NCI-H1436 (cell line): ENCODE results near the gene SMIM34.

Experiments used
- DNase-seq: peaks from one replicate; lab custom pipeline; 2025; lab: John Stamatoyannopoulos, UW

The SMIM34 gene

DNA sequence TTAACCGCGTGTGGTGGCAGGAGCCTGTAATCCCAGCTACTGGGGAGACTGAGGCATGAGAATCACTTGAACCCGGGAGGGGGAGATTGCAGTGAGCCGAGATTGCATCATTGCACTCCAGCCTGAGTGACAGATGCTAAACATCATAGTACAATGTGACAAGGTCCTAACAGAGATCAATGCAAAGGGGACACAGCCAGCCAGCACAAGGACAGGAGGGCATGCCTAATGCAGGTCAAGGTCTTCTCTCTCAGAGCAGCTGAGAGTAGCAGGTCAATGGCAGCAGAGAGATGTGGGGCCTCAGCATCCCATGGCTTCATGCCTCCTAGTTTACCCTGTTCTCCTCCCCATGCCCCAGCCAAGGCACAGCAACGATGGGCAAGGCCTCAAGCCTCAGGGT is 51.4 kb downstream of the SMIM34 start:
- no peak for DNase-seq

DNA sequence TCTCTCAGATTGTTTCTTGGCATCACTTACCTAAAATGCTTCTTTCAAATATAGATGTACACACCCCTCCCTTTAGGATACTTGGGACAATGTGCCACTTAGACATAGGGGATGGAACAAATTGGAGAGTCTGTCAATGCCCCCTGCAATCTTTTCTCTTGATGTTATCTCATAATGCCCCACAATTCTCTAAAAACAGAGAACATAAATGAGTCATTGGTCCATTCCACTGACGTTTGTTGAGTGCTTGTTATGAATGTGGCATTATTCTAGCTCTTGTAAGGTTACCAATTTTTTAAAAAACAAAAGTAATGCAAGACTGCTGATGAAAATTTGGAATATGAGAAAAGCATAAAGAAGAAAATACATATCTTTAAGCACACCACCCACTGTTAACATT is 54.0 kb downstream of the SMIM34 start:
- DNase-seq, result no peak
